ENCODE results near the gene TFEB. TPM values are rescaled to one million over a fixed set of nuclear protein-coding genes. Genes with fewer than 3 reads are reported as not detected.

Gene TFEB
- total and polyA plus RNA-seq, 2 donors (not counting 3 experiments of a cell fraction or from before 2014, with no cell fraction given), result 4.9 to 6.6 TPM

DNA sequence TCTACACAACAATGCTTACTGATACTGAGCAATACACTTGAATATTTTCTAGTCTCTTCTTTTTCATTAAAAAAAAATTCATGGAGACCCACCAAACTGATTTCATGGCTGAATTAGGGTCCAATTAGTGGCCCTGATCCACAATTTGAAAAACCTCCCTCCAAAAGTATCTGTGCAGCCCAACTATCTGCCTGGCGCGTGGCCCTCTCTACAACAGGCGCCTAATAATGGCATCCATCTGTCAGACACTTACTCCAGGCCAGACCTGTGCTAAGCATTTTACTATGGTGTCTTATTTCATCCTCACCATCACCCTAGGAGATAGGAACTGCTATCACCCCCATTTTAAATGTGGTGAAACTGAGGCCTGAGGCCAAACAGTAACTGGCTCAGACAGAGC lies 14.0 kb downstream of the TFEB start:
- no peak for FAIRE-seq

More for the DNA sequence above, 14.0 kb downstream of the TFEB start:
- intact Hi-C loops (cut with micrococcal nuclease), result no loop called here
- Histone ChIP-seq H3K27me3 (ENCODE audit: control insufficient read depth in 2 of 2, insufficient read depth in 2 of 2, low read length in 2 of 2) (no peaks in the 10 kb centered on the region), H3K9me3 (replicated peaks; ENCODE audit: control insufficient read depth, insufficient read depth, low read length) (no peaks in the 10 kb centered on the region), H3K79me2 (ENCODE audit: control insufficient read depth, insufficient read depth, low read length) (no peaks in the 10 kb centered on the region), H3K4me2 (ENCODE audit: insufficient read depth, low read length) (no peak overlapping the region), H2AFZ (ENCODE audit: low read depth, low read length) (no peak overlapping the region), H3K36me3 (ENCODE audit: control insufficient read depth in 2 of 2, extremely low read depth in 1 of 2, insufficient read depth in 2 of 2, low read length in 2 of 2) (no peaks in the 10 kb centered on the region), H3K9ac (replicated peaks; ENCODE audit: extremely low read depth, insufficient read depth, low read length) (no peak overlapping the region), H3K9me1 (replicated peaks; ENCODE audit: control insufficient read depth, extremely low read depth, insufficient read depth, low read length) (no peaks in the 10 kb centered on the region), H3K27ac (ENCODE audit: insufficient read depth, low read depth, low read length) (no peak overlapping the region), H4K20me1 (replicated peaks; ENCODE audit: control insufficient read depth, extremely low read depth, insufficient read depth, low read length) (no peaks in the 10 kb centered on the region), H3K4me1 (ENCODE audit: control insufficient read depth, extremely low read depth, insufficient read depth, low read length) (no peaks in the 10 kb centered on the region), H3K4me3 (replicated peaks in 1 of 3; ENCODE audit: insufficient read depth in 1 of 3, low read depth in 1 of 3, low read length in 3 of 3) (no peak overlapping the region)
- POLR2A ChIA-PET, result no interaction called here
- no TSS peak for BruUV-seq (replicated peaks)
- CTCF ChIA-PET, result interaction anchor here (1.2 to 1.4 kb wide), 2 partner anchors 10 to 12 kb away, joined by 3 to 5 read pairs; no protein-coding TSS in a partner anchor
- dilution Hi-C loops (cut with MboI; ENCODE audit: extremely low pct_ligation_motif_present, low sequenced_read_pairs), result no loop called here
- no peak for DNase-seq (ENCODE audit: low read depth, low spot score)
- TF ChIP-seq EZH2 (IDR thresholded peaks at IDR 0.05; ENCODE audit: borderline replicate concordance, low read depth, low read length, severe bottlenecking) (no peak), MAX (IDR thresholded peaks at IDR 0.05; ENCODE audit: insufficient read depth, insufficient read length) (no peak), GATA2 (IDR thresholded peaks at IDR 0.05; ENCODE audit: insufficient read depth, insufficient read length, low read depth, low read length) (no peak), FOS (IDR thresholded peaks at IDR 0.05; ENCODE audit: borderline replicate concordance, insufficient read depth, low read length) (no peak), CTCF (IDR thresholded peaks at IDR 0.05; ENCODE audit: extremely low read depth in 1 of 2, insufficient read depth in 1 of 2, low read depth in 1 of 2, low read length in 2 of 2) (no peak), POLR2A (IDR thresholded peaks at IDR 0.05; ENCODE audit: low read depth, low read length) (no peak)

All from endothelial cell of umbilical vein (primary cell).